ENCODE measurements around the gene UGT1A7.

Gene UGT1A7

GRCh38 chr2:233773854-233774253, 92.2 kb downstream of the UGT1A7 start:
- no peak for TF ChIP-seq CTCF (IDR thresholded peaks at IDR 0.05; ENCODE audit: control insufficient read depth, extremely low read depth, insufficient read depth)
- H3K4me3 ChIP-seq (ENCODE audit: low read depth, low read length): no peak overlapping the region
- no peak for DNase-seq (ENCODE audit: low read depth)

- TF ChIP-seq CTCF (IDR thresholded peaks at IDR 0.05; ENCODE audit: control insufficient read depth, extremely low read depth, insufficient read depth): no peak
- no peak overlapping the region for H3K4me3 ChIP-seq (ENCODE audit: low read depth, low read length)
- no peak for DNase-seq (ENCODE audit: low read depth)
Observed at GRCh38 chr2:233775414-233775813, 93.7 kb downstream of the UGT1A7 start.

GRCh38 chr2:233778030-233778429, 96.3 kb downstream of the UGT1A7 start, which contains the start of gene MROH2A:
Gene MROH2A, plus strand, starts transcription at chr2:233778330. Its CDS starts 1,029 bp downstream, at chr2:233779359.
- TF ChIP-seq CTCF (IDR thresholded peaks at IDR 0.05; ENCODE audit: control insufficient read depth, extremely low read depth, insufficient read depth): no peak
- DNase-seq (ENCODE audit: low read depth): no peak
- H3K4me3 ChIP-seq (ENCODE audit: low read depth, low read length): no peak within 1 kb of the TSS

DNA sequence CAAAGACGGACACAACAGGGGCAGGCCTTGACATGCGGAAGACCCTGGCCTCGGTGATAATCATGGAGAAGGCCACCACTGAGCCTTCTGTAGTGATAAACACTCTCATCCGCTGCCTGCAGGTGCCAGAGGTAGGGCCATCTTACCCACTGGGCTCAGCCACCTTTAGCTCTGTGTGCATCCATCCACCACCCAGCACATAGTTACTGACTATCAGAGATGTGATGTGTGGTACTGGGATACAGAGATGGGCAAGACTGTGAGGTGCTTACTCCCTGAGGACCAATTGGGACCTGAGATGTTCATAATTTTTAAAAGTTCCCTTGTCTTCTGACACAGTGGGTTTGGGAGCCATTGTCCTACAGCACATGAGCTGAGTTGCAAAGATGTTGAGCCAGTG, 98.0 kb downstream of the UGT1A7 start:
- H3K4me3 ChIP-seq (ENCODE audit: low read depth, low read length): no peak overlapping the region
- DNase-seq (ENCODE audit: low read depth): no peak
- no peak for TF ChIP-seq CTCF (IDR thresholded peaks at IDR 0.05; ENCODE audit: control insufficient read depth, extremely low read depth, insufficient read depth)

- no peak overlapping the region for H3K4me3 ChIP-seq (ENCODE audit: low read depth, low read length)
- DNase-seq (ENCODE audit: low read depth): no peak
- no peak for TF ChIP-seq CTCF (IDR thresholded peaks at IDR 0.05; ENCODE audit: control insufficient read depth, extremely low read depth, insufficient read depth)
Observed at GRCh38 chr2:233780771-233781170, 99.1 kb downstream of the UGT1A7 start.

- no peak for TF ChIP-seq CTCF (IDR thresholded peaks at IDR 0.05; ENCODE audit: control insufficient read depth, extremely low read depth, insufficient read depth)
- H3K4me3 ChIP-seq (ENCODE audit: low read depth, low read length): no peak overlapping the region
- no peak for DNase-seq (ENCODE audit: low read depth)
Observed at GRCh38 chr2:233789554-233789953, 107.9 kb downstream of the UGT1A7 start.

- no peak for TF ChIP-seq CTCF (IDR thresholded peaks at IDR 0.05; ENCODE audit: control insufficient read depth, extremely low read depth, insufficient read depth)
- no peak for DNase-seq (ENCODE audit: low read depth)
- no peak overlapping the region for H3K4me3 ChIP-seq (ENCODE audit: low read depth, low read length)
Observed at GRCh38 chr2:233791151-233791882, 109.6 kb downstream of the UGT1A7 start.
